Esophagus squamous epithelium (tissue), 4 donors: Measurements from ENCODE around the gene CUBN.

Source experiments
- POLR2A ChIP-seq, 4 donors: fragments of 450-650 bp; IDR thresholded peaks; one replicate each; pipeline ENCODE4 v1.6.1; 2017; ENCODE audit warnings: antibody characterized with exemption in 4 of 4, mild to moderate bottlenecking in 4 of 4, moderate library complexity in 3 of 4
- TF ChIP-seq, protein P1 (sequence below), 6 experiments: fragments of 450-650 bp in 4 of 6; fragments of 200-600 bp in 2 of 6; sonication (generic) in 2 of 6; IDR thresholded peaks; one replicate each; pipeline ENCODE4 v1.5.1; 2016 to 2019; ENCODE audit warnings: antibody characterized with exemption in 6 of 6, mild to moderate bottlenecking in 4 of 6, moderate library complexity in 4 of 6

DNA sequence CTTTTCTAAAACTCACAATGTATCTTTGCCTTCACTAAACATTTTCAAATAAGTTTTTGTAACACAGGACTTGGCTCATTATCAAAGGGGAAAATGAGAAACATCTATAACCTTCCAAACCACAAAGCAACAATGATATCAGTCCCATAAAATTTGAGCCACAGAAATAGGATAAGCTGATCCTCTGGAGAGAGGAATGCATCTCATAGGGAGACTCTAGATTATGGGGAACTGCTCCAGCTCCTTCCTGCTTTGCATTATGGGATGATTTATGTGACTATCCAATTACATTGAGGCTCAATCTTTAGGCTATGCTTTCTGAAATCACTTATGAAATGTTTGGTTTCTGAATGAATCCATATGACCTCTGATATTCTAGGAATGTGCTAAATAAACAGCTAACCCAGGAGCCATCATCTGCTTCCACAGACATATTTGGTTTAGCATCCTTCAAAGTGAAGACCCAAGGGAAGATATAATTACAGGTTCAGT is 70.4 kb downstream of the CUBN start:
- no peak for TF ChIP-seq POLR2A (IDR thresholded peaks at IDR 0.05)
- TF ChIP-seq, protein P1, sequence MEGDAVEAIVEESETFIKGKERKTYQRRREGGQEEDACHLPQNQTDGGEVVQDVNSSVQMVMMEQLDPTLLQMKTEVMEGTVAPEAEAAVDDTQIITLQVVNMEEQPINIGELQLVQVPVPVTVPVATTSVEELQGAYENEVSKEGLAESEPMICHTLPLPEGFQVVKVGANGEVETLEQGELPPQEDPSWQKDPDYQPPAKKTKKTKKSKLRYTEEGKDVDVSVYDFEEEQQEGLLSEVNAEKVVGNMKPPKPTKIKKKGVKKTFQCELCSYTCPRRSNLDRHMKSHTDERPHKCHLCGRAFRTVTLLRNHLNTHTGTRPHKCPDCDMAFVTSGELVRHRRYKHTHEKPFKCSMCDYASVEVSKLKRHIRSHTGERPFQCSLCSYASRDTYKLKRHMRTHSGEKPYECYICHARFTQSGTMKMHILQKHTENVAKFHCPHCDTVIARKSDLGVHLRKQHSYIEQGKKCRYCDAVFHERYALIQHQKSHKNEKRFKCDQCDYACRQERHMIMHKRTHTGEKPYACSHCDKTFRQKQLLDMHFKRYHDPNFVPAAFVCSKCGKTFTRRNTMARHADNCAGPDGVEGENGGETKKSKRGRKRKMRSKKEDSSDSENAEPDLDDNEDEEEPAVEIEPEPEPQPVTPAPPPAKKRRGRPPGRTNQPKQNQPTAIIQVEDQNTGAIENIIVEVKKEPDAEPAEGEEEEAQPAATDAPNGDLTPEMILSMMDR (IDR thresholded peaks at IDR 0.05): no peak
